Measurements from ENCODE around the gene SYCP2L.
"Not testable (repeated sequence)": the region's sequence is repeated elsewhere in the genome, so short reads cannot be mapped to it uniquely, and the experiment has no call there.

SYCP2L gene

DNA sequence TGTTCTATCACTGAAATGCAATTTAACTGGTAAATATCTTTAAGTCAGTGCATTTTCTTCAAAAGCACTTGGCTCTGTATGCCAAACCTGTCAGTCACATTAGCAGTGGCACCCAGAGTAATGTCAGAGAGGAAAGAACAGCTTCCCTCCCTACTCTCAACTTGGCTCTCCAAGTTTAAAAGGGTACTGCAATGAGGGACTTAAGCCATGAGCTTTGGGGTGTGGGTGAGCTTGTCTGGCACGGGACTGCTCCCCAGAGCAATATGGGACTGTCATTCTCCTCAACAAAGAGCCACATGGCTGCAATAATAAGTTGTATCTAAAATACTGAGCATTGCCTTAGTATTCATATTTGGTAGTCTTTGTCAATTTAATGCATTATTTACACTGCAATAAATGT, 9.0 kb upstream of the SYCP2L start:
- no peak overlapping the region for H3K4me3 ChIP-seq (ENCODE audit: low read length)
- TF ChIP-seq, protein P1, sequence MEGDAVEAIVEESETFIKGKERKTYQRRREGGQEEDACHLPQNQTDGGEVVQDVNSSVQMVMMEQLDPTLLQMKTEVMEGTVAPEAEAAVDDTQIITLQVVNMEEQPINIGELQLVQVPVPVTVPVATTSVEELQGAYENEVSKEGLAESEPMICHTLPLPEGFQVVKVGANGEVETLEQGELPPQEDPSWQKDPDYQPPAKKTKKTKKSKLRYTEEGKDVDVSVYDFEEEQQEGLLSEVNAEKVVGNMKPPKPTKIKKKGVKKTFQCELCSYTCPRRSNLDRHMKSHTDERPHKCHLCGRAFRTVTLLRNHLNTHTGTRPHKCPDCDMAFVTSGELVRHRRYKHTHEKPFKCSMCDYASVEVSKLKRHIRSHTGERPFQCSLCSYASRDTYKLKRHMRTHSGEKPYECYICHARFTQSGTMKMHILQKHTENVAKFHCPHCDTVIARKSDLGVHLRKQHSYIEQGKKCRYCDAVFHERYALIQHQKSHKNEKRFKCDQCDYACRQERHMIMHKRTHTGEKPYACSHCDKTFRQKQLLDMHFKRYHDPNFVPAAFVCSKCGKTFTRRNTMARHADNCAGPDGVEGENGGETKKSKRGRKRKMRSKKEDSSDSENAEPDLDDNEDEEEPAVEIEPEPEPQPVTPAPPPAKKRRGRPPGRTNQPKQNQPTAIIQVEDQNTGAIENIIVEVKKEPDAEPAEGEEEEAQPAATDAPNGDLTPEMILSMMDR (conservative IDR thresholded peaks at IDR 0.05; ENCODE audit: low read length): no peak
- no peak for DNase-seq (ENCODE audit: low read depth)

DNA sequence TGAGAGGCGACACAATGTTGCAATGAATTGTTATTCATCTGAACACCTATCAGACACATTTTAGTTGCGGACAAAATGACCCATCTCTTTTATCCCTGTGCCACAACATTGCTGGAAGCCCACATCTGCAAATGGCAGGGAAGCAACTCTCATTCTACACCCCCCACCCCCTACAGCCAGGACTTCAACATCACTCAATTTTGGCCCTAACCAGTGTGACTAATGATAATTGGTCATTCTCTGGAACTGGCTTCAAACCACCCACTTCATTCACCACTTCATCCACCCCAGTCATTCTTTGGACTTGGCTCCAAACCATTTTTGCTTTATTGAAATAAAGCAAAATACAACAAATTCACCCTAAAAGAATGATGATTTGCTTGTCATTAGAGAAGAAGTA, 6.5 kb upstream of the SYCP2L start:
- H3K4me3 ChIP-seq (ENCODE audit: low read length): no peak overlapping the region
- no peak for DNase-seq (ENCODE audit: low read depth)
- TF ChIP-seq, protein P1 (conservative IDR thresholded peaks at IDR 0.05; ENCODE audit: low read length): no peak

DNA sequence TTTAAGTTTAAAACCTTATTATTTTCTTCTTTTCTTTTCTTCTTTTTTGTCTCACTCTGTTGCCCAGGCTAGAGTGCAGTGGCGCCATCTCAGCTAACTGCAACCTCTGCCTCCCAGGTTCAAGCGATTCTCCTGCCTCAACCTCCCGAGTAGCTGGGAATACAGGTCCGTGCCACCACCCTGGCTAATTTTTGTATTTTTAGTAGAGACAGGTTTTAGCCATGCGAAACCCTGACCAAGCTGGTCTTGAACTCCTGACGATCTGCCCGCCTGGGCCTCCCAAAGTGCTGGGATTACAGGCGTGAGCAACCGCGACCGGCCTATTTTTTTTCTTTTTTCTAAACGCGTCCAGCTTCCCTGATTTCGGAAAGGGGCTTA, 4.6 kb upstream of the SYCP2L start:
- H3K4me3 ChIP-seq (ENCODE audit: low read length): not testable (repeated sequence)

DNA sequence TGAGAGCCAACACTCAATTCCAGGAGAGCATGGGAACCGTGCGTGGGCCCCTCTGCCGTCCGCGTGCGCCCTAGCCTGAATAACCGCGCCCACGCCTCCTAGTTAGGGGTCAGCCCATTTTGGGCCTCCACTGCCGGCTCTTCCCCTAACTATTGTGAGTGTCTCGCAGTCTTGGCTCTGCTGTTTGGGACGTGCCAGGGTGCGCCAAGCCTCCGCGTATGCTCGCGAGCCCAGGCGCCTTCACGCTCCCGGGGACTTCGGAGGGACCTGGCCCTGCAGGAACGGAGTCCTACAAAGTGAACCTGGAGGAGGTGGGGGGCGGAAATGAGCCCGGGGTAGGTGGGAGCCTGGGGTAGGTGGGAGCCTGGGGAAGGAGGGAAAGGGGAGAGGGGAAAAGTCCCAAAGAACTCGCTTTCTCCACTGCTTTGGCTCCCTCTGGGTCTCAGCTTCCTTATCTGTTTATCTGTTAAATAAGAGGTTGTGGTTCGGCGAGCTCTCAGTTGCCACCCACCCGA, 4.1 kb upstream of the SYCP2L start:
- no peak for DNase-seq (ENCODE audit: low read depth)
- H3K4me3 ChIP-seq (ENCODE audit: low read length): no peak overlapping the region
- TF ChIP-seq, protein P1 (conservative IDR thresholded peaks at IDR 0.05; ENCODE audit: low read length): no peak

More for the DNA sequence above, 4.6 kb upstream of the SYCP2L start:
- DNase-seq (ENCODE audit: low read depth): not testable (repeated sequence)

DNA sequence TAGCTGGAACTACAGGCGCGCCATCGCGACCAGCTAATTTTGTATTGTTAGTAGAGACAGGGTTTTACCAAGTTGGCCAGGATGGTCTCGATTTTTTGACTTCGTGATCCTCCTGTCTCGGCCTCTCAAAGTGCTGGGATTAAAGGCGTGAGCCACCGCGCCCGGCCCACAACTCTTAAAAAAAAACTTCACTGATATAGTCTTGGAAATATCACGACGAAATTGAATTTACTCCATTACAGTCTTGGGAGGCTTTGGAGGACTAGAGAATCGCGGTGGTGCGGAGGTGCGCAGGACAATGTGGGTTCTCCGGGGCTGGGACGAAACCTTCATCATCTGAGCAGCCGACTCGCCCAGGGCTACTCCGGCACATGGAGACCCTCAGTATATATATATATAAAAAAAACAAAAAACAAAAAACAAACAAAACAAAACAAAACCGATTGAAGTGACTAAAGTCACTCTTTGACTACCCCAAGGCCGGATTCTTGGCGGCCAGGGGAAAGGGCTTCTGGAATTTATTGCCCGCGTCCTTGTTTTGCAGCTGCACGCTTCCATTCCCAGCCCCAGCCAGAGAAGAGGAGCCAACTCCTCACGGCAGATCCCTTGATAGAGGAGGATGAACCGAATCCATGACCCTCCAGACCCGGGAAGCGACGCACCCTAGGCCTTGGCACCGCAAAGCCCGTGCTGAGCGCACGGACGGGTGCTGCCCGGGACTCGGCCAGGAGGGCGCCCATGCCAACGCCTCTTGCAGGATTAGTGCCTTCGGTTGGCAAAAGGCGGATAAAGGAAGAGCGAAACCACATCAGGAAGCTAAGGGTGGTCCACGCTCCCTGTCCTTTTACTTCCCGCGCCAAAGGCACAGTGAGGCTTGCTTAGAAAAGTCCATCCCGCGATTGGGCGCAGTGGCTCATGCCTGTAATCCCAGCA, 3.3 kb upstream of the SYCP2L start:
- no peak overlapping the region for H3K4me3 ChIP-seq (ENCODE audit: low read length)
- TF ChIP-seq, protein P1 (conservative IDR thresholded peaks at IDR 0.05; ENCODE audit: low read length): no peak
- no peak for DNase-seq (ENCODE audit: low read depth)

DNA sequence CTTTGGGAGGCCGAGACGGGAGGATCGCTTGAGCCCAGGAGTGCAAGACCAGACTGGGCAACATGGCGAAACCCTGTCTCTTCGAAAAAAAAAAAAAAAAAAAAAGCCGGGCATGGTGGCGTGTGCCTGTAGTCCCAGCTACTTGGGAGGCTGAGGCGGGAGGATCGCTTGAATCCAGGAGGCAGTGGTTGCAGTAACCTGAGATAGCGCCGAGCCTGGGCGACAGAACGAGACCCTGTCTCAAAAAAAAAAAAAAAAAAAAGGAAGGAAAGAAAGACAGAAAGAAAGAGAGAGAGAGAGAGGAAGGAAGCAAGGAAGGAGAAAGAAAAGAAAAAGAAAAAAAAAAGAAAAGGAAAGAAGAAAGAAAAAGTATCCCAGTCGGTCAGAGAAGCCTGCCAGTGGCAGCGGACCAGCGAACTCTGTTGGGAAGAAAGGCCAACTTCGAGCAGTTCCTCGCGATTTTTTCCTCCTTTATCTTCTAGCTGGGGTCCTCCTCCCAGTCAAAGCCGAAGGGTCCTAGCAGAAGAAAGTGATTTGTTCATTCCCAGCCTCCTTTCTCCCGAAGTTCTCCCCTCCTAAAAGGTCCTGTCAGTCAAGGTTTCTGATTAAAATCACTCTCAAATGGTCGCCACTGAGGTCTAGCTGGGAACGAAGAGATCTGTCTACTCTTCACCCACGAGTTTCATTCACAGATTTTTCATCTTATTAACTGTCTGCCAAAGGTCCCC, 2.4 kb upstream of the SYCP2L start:
- no peak overlapping the region for H3K4me3 ChIP-seq (ENCODE audit: low read length)
- DNase-seq (ENCODE audit: low read depth): no peak
- TF ChIP-seq, protein P1 (conservative IDR thresholded peaks at IDR 0.05; ENCODE audit: low read length): no peak

DNA sequence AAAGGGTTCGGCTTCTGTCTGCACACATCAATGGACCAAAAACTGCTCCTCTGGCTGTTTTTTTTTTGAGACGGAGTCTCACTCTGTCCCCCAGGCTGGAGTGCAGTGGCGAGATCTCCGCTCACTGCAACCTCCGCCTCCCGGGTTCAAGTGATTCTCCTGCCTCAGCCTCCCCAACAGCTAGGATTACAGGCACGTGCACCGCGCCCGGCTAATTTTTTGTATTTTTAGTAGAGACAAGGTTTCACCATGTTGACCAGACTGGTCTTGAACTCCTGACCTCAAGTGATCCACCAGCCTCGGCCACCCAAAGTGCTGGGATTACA, 524 bp upstream of the SYCP2L start:
- not testable (repeated sequence) for H3K4me3 ChIP-seq (ENCODE audit: low read length); DNase-seq (ENCODE audit: low read depth)

DNA sequence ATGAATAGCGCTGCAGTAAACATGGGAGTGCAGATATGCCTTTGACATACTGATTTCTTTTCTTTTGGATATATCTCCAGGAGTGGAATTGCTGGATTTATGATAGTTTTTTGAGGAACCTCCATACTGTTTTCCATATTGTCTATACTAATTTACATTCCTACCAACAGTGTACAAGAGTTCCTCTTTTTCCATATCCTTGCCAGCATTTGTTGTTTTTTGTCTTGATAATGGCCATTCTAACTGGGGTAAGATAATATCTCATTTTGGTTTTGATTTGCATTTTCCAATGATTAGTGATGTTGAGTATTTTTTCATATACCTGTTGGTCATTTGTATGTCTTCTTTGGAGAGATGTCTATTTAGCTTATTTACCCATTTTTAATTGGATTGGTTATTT, 3.3 kb downstream of the SYCP2L start:
- DNase-seq (ENCODE audit: low read depth): no peak
- TF ChIP-seq, protein P1 (conservative IDR thresholded peaks at IDR 0.05; ENCODE audit: low read length): no peak

More for the DNA sequence above, 3.3 kb downstream of the SYCP2L start:
- H3K4me3 ChIP-seq (ENCODE audit: low read length): no peak overlapping the region

Data from AG10803 (cell line).